NT2/D1 (cell line): Measurements from ENCODE around the gene PDS5A.

Experiments
- SUZ12 ChIP-seq: IDR thresholded peaks from 2 replicates; pipeline ENCODE4 v1.6.1; 2011; ENCODE audit not compliant: insufficient read length, insufficient read depth; ENCODE audit errors: extremely low read depth
- ZNF274 ChIP-seq: IDR thresholded peaks from 2 replicates; pipeline ENCODE4 v1.6.1; 2011; ENCODE audit warnings: mild to moderate bottlenecking, low read depth, low read length

- TF ChIP-seq ZNF274 (no peak), SUZ12 (no peak)
Measured at GRCh38 chr4:39792128-39792527, 185.6 kb downstream of the PDS5A start.
